Fibroblast of peridontal ligament (primary cell): Measurements from ENCODE around the gene CCNQ.
A peak's percentile ranks its signal among the peaks of the same experiment; 100 is the strongest.

Experiments used
- DNase-seq: peaks from one replicate; pipeline ENCODE4 v3.0.0-alpha.2; 2010; ENCODE audit errors: extremely low read depth

Gene CCNQ

DNA sequence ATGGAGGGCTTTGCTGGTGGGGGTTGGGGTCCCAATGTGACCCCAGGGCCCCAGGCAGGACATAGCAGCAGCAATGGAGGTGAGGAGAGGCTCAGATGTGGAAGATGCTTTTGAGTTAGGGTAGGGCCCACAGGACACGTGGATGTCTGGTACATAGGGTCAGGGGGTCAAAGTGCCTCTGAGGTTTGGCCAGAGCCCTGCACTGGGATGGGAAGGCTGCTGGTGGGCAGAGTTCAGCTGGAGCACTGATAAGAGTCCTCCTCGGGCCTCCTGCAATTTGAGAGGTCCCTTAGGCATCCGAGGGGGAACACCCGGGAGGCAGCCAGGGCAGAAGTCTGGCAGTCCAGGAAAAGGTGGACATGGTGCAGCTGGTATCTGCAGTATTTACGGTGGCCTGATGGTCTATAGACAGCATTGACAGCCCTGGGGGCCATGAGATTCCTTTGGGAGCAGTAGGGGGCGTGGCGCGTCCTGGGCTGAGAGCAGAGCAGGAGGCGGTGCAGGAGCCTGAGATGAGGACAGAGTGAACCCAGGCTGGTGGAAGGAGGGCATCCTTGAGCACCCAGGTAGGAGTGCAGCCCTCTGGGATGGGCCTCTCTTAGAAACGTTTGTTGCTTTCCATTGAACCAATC lies 22.6 kb downstream of the CCNQ start:
- no peak for DNase-seq

DNA sequence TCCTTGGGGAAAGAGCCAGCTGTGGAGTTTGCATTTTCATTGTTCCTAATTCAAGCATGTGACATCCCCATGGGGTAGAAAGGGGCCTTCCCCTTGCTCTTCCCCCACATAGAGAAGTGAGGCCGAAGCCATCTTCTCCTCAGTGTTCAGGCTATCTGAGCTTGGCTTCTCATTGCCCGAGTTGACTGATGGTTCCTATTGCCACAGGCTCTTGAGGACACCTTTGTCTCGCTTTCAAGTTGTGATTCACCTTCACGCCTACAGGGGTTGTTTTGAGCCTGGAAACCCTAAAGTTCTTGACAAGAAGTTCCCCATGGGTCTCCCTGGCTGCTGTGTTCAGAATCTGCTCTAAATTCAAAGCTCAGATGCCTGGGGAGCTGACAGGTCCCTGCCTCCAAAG lies 25.0 kb downstream of the CCNQ start:
- no peak for DNase-seq

DNA sequence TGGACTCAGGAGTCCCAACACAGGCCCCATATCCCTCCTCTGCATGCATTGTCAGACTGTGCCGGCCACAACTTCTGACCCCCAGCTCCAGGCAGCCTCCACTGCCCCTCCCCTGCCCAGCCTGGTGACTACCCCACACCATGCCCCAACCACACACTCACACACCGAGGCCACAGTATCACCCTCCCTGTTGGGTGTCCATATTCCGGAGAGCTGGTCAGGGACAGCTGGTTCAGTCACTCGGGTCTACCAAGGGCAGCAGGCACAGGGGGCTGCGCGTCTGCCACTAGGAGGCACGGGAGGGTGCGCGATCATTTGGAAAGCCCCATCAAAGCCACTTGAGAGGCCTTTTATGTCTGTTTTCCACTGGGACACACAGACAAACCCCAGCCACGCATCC lies 26.3 kb downstream of the CCNQ start:
- no peak for DNase-seq

DNA sequence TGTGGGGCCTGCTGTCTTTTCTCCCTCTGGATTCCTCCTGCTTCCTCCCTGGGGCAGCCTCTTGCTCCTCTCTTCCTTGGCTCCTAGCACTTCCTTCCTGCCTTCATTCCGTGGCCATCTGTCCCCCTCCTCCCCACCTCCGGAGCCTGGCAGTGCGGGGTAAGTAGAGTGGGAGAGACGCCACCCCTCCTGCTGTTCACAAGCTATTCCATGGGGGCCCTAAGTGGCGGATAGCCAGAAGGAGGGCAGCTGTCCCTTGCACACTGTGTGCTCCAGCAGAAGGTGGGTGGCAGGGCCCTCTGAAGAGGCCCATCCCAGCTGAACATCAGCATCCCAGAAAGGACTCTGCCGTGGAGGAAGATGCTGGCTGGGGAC lies 27.4 kb downstream of the CCNQ start:
- DNase-seq, result no peak

DNA sequence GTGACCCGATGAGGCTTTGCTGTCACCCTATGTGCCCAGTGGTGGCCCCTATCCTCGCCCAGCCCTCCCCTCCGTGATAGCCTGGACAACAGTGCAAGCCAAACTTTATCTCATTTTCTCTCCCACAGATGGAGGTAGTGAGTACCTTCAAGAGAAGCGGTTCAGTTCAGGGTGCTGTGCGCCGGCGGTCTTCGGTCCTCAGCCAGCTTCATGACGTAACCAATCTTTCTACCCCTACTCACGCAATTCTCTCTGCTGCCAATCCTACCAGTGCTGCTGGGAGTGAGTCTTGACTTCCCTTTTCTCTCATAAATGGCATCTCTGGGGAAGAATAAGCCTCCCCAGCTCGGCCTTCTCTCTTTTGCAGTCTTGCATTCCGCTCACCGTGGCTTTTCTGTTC lies 29.5 kb downstream of the CCNQ start:
- DNase-seq, result no peak

DNA sequence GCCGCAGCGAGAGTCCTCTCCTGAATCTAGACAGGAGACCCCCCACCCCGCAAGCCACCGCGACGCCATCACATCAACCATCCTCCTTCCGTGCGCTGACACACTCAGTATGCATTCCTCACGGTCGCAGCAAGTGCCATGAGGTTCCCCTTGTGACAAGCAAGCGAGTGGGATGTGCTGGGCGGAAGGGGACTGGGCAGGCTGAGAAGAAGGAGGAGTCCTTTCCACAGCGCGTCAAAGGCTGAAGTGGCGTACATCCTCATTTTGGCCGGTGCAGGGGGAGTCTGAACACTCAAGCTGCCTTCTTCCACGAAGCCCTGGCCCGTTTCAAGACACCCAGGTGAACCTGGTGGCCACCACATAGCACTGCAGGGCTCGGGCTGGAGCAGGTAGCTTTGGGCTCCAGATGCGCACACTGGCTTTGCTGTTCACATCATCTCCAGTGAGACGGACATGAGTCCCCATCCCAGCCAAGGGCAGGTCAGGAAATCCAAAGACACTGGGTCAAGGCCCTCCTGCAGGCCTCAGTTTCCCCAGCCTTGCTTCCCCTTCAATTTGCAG lies 30.4 kb downstream of the CCNQ start:
- DNase-seq, result no peak

DNA sequence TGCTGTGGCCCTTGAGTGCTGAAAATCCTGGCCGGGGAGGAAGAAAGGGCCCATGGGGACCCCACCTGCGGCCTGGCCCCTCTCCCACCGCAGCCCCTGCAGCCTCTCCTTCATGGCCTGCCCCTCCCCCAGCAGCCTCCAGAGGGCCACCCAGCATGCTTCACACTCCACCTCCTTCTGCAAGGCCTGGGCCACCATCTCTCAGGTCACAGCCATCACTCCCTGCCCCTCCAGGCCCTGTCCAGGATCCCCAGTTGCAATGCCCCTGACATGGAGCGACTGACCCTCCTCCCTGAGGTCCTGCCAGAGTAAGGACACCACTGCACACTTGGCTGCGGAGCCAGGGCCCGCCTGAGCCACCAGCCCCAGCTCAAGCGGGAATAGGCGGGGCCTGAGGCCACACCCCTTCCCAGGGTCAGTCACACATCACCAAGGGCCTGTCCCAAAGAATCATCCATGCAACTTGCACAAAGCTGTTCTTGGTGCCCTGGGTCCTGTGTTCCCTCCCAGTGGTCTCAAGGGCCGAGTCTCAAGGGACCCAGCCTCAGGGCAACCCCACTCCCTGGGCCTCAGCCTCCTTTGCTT lies 32.9 kb downstream of the CCNQ start:
- DNase-seq, result no peak

DNA sequence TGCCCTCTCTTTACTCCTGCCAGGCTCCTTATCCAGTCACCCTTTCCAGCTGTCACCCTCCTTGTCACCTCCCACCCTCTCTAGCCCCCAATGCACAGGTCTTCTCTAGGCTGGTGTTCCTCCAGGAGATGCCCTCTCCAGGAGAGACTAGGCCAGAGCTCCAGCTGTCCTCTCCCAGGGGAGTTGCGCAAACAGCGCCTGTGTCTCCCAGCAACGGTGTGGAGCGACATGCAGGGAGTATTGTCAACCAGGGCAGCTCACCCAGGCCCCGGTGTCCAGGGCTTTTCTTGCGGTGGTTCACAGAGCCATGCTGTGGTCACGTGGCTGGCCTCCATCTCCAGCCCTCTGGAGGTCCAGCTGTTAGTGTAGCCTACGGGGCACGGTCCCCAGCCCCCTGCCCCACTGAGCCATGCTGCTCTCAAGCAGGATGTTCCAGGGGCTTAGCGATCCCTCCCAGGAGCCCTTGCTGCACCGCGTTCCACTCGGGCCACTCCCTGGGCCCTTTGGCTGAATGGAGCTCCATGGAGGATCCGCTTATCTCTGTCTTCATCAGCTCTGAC lies 34.8 kb downstream of the CCNQ start:
- no peak for DNase-seq

DNA sequence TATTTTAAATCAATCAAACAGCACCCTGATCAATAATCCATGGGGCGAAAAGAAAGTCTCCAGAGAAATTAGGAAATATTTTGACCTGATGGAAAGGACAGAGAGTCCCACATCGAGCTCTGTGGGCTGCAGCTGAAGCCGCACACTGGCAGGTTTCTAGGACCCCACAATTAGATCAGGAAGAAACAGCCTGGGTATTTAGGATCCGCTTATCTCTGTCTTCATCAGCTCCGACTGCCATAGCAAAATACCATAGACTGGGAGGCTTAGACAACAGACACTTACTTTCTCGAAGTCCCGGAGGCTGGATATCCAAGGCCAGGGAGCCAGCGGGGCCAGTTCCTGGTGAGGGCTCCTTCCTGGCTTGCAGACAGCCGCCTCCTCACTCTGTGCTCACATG lies 36.4 kb downstream of the CCNQ start:
- no peak for DNase-seq

DNA sequence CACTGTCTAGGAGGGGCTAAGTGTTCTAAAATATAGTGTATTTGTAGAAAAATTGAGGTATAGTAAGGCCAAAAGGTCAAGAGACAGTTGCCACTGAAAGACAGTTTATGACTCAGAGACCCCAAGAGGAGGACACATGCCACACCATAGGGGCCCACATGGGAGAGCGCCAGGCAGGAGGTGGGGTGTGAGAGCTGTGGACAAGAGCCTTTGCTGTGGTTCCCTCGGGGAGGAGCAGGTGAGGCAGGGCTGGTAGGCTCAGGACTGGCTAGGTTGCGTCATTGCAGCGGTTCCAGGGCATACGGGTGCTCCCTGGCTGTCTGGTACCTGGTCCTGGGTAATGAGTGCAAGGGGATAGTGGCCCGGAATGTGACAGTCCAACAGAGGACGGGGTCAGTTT lies 37.6 kb downstream of the CCNQ start:
- no peak for DNase-seq

DNA sequence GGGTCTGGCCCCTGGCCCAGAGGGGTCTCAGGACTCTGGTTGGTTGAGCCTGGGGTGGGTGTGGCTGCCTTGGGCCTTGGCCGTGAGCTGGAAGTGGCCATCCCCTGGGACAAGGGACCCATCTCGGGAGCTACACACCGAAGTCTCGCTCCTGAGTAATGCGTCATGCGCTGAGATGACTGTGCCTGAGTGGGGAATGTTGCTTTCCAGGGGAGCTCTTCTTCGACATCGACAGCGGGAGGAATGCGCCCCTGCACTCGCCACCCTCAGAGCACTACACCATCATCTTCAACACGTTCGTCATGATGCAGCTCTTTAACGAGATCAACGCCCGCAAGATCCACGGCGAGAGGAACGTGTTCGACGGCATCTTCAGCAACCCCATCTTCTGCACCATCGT lies 38.5 kb downstream of the CCNQ start:
- no peak for DNase-seq

DNA sequence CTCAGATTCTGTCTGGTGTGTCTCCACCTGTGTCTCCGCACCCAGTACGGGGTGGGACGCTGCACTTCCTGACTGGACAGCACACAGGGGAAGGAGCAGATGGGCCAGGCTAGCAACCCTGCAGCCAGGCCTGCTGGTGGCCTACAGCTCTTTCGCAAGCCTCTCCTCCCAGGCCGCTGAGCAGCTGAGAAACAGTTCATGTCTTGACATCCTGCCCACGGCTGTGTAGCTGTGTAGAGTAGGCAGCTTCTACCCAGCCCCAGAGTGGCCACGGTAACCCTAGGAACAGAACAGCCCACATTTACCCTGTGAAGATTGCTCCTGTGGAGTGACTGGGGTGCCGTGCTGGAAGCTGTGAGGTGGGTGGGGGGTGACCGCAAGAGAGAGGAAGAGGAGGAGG lies 38.9 kb downstream of the CCNQ start:
- no peak for DNase-seq

DNA sequence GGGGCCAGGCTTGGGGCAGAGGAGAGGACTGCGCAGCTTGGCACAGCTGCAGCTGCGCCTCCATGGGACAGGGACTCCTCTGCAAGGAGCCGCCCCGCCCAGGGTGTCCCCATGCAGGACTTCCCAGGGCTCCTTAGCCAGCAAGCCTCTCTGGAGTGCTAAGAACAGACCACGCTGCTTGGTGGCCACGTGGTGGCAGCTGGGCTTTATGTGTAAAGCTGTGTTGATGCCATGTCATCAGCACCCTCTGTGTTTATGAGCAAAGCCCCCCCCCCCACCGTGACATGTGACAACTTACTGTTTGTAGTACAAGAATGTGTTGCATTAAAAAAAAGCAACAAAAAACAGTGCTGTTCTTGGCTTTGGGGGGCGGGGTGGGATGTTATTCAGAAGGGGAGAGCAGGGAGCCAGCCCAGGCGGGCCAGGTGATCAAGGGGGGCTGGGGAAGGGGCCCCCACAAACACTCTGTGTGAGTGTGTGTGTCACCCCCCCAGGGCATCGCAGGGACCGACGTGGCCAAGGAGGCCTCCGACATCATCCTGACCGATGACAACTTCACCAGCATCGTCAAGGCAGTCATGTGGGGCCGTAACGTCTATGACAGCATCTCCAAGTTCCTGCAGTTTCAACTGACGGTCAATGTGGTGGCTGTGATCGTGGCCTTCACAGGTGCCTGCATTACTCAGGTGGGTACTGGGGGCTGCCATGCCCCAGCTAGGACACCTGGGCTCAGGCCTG lies 41.2 kb downstream of the CCNQ start:
- DNase-seq, result no peak

DNA sequence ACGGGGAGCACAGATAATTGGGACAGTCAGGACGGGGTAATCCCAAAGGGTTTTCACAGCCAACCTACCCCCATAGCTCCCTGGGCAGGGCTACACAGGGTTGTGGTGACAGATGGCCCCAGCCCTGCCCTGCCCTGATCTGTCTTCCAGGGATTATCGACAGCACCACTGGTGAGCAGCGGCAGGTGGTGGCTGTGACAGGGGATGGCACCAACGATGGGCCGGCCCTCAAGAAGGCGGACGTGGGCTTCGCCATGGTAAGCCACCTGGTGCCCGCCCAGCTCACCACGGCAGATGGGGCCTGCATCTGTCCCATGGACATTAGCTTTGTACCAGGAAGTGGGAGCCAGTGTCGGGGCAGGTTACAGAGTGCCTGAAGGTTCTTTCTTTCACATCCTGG lies 42.2 kb downstream of the CCNQ start:
- DNase-seq, result no peak

DNA sequence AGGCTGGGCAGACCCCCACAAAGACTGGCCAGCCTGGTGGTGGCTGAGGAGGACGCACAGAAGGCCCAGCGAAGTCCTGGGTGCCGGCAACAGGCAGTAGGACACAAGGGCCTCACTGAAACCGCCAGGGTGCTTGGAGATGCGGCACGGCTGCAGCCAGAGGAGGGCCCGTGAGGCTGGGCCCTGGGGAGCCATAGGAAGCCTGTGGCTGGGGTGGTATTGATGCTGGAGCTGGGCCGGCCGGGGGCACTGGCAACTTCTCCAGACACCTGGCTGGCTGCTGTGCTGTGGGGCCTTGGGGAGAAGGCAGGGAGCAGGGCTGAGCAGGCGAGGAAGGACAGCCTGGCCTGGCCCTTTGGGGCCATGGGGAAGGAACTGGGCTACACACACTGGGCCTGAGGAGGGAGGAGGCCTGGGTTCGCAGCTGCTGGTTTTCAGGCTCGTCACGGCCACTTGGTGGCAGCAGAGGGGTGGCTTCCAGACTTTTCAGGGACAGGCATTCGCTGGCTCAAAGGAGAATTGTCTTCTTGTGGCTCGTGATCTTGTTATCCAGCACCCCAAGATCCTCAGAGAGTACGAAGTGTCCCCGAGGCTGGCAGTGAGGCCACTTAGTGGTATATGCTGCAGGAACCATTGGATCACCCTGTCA lies 44.3 kb downstream of the CCNQ start:
- peak; percentile 45 for DNase-seq

DNA sequence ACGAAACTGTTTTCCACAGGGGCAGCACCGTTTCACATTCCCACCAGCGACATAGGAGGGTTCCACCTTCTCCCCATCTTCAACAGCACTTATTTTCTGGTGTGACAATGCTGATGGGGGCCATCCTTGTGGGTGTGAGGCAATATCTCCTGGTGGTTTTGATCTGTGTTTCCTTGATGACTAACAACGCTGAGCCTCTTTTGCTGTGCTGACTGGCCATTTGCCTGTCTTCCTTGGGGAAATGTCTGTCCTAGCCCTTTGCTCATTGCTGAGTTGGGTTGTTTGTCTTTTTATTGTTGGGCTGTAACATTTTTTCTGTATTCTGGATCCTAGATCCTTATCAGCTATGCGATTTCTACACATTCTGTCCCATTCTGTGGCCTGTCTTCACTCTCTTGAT lies 47.8 kb downstream of the CCNQ start:
- peak; percentile 3 for DNase-seq

DNA sequence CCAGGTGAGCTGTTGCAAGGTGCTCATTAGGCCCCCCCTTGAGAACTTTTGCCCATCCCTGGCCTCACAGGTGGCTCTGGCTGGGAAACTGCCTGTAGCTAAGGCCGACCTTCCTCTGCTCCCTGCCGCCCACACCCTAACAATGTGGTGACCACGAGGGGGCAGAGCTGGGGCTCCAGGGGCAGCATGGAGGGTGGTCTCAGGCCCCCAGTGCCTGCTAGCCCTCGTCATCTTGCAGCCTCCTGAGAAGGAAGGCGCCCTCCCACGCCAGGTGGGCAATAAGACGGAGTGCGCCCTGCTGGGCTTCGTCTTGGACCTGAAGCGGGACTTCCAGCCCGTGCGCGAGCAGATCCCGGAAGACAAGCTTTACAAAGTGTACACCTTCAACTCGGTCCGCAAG lies 49.1 kb downstream of the CCNQ start:
- no peak for DNase-seq

DNA sequence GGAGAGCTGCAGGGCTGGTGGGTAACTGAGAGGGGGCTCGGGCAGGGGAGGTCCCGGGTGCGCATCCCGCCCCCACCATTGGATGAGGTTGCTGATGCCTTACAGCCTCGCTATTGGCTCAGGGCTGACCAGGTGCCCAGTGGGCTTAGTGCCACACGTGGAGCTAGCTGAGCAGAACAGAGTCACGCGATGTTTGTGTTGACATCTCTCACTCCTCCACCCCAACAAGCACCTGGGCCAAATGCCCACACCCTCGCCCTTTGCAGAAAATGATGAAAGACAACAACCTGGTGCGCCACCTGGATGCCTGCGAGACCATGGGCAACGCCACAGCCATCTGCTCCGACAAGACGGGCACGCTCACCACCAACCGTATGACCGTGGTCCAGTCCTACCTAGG lies 49.7 kb downstream of the CCNQ start:
- DNase-seq, result no peak

DNA sequence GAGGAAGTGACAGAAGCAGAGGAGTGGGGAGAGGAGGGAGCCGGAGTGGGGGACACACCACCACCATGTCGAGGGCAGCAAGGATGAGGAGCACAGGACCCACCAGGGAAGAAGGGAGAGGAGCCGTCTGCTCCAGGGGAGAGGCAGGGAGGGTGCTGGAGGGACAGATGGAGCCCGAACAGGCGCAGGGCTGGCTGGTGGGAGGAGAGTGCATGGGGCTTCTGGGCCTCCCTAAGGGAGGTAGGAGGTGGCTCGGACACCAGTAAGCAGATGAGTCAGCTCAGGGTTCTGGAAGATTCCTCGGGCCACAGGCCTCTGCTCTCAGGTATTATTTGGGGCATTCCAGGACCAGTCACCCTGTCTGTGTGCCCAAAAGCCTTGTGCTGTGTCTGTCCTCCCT lies 51.7 kb downstream of the CCNQ start:
- DNase-seq, result no peak

DNA sequence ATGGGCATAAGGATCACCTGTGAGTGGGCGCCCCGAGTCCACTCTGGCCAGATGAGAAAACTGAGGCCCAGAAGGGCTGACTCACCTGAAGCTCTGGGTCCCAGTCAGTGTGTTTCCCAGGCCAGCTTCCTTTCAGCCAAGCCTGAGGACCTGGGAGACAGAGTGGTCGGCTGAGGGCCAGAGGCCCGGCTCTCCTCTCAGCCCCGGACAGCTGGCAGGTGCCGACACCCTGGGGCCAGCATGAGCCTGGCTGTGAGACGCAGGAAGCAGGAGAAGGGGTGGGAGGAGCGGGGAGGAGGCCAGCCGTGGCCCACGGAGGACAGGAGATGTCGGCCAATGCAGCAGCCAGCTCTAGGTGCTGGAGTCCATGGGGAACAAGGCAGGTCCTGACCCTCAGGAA lies 52.6 kb downstream of the CCNQ start:
- no peak for DNase-seq

DNA sequence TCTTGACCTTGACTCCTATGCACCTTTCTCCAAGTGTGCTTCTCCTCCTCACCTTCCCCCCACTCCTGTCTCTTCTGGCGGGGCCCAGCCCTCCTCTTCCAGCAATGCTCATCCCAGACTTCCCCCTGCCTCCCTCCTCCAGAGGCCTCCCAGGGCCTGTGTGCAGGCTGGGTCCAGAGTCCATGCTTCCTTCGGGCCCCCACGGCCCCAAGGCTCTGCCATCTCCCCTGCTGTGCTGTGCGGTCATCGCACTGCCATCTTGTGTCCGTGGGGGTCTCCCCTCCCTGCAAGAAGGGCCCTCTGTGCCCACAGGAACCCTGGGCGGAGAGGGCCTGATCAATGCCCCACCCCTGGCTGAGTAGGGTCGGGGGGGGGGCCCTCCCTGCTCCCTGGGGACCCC lies 54.2 kb downstream of the CCNQ start:
- no peak for DNase-seq

DNA sequence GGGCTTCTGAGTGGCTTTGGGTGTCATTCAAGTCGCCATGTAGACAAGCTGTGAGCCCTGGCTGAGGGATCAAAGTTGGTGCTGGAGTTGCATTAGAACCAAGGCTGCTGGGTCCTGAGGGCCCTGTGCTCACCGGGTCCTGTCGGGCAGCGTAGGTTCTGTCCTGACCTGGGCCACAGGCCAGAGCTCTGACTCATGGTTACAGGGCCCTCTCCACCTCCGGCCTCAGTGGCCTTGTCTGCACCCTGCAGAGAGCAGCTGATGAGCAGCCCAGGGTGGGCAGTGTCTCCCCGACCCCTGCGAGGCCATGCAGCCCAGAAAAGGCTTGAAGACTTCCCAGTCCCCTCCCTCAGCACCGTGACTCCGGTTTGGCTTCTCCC lies 59.0 kb downstream of the CCNQ start:
- no peak for DNase-seq
